GM23338 (cell line): Measurements from ENCODE around the gene LPP.

Source experiments
- CREB1 ChIP-seq: fragments of 250-450 bp; sonication (Bioruptor Pico); IDR thresholded peaks from 2 replicates; pipeline ENCODE4 v1.5.0; 2020; ENCODE audit warnings: low read depth, mild to moderate bottlenecking, moderate library complexity
- EZH2 ChIP-seq: fragments of 200-600 bp; sonication (generic); IDR thresholded peaks from one replicate; pipeline ENCODE4 v1.8.0; 2017; ENCODE audit warnings: antibody characterized with exemption, mild to moderate bottlenecking, low read depth; ENCODE audit not compliant: unreplicated experiment
- EZH2phosphoT487 ChIP-seq: fragments of 200-600 bp; sonication (generic); IDR thresholded peaks from one replicate; pipeline ENCODE4 v1.8.1; 2018; ENCODE audit warnings: antibody characterized with exemption; ENCODE audit not compliant: unreplicated experiment
- JUNB ChIP-seq: IDR thresholded peaks from one replicate; pipeline ENCODE4 v1.6.1; 2016; ENCODE audit warnings: antibody characterized with exemption; ENCODE audit not compliant: unreplicated experiment
- POLR2AphosphoS5 ChIP-seq: IDR thresholded peaks from 2 replicates; pipeline ENCODE4 v1.6.1; 2016; ENCODE audit warnings: antibody characterized with exemption, low read depth
- REST ChIP-seq: IDR thresholded peaks from one replicate; pipeline ENCODE4 v1.6.1; 2018; ENCODE audit warnings: antibody characterized with exemption; ENCODE audit not compliant: unreplicated experiment
- STAT1 ChIP-seq: IDR thresholded peaks from one replicate; pipeline ENCODE4 v1.6.1; 2016; ENCODE audit warnings: antibody characterized with exemption; ENCODE audit not compliant: unreplicated experiment
- TF ChIP-seq, protein P1 (sequence below), 2 experiments: fragments of 200-600 bp in 1 of 2; sonication (generic) in 1 of 2; conservative IDR thresholded peaks; 2 replicates each; pipeline versions ENCODE4 v1.5.1 to v1.6.1; 2016 to 2017; ENCODE audit warnings: antibody characterized with exemption in 2 of 2, low read depth in 2 of 2, mild to moderate bottlenecking in 2 of 2, moderate library complexity in 1 of 2

GRCh38 chr3:188841906-188842305, 687.9 kb downstream of the LPP start:
- TF ChIP-seq, protein P1, sequence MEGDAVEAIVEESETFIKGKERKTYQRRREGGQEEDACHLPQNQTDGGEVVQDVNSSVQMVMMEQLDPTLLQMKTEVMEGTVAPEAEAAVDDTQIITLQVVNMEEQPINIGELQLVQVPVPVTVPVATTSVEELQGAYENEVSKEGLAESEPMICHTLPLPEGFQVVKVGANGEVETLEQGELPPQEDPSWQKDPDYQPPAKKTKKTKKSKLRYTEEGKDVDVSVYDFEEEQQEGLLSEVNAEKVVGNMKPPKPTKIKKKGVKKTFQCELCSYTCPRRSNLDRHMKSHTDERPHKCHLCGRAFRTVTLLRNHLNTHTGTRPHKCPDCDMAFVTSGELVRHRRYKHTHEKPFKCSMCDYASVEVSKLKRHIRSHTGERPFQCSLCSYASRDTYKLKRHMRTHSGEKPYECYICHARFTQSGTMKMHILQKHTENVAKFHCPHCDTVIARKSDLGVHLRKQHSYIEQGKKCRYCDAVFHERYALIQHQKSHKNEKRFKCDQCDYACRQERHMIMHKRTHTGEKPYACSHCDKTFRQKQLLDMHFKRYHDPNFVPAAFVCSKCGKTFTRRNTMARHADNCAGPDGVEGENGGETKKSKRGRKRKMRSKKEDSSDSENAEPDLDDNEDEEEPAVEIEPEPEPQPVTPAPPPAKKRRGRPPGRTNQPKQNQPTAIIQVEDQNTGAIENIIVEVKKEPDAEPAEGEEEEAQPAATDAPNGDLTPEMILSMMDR (conservative IDR thresholded peaks at IDR 0.05; ENCODE audit: low read depth in 2 of 2) = no peak
- no peak for TF ChIP-seq EZH2
- no peak for TF ChIP-seq POLR2AphosphoS5
- TF ChIP-seq EZH2phosphoT487 = no peak
- TF ChIP-seq REST = no peak
- TF ChIP-seq JUNB = no peak
- no peak for TF ChIP-seq CREB1 (CRISPR knock-in tag)
- TF ChIP-seq STAT1 = no peak
